HEK293T (cell line): ENCODE measurements around the gene COQ3.

Experiments used
- CTCF ChIA-PET: fragments of 350-600 bp; formaldehyde crosslinking; extraction: SDS; loops from one replicate; lab custom pipeline; 2021; ENCODE audit warnings: antibody characterized with exemption, inconsistent platforms; lab: Yijun Ruan, JAX
- POLR2A ChIA-PET: fragments of 350-600 bp; formaldehyde crosslinking; extraction: SDS; loops from one replicate; lab custom pipeline; 2020; ENCODE audit warnings: antibody characterized with exemption, inconsistent platforms; lab: Yijun Ruan, JAX
- DNase-seq: peaks from one replicate; pipeline ENCODE4 v3.0.0; 2012; ENCODE audit warnings: mixed read lengths; ENCODE audit errors: extremely low spot score
- ARNT ChIP-seq: fragments of 450-650 bp; IDR thresholded peaks from 2 replicates; pipeline ENCODE4 v1.6.1; 2017; ENCODE audit warnings: mild to moderate bottlenecking
- BHLHE40 ChIP-seq: fragments of 450-650 bp; IDR thresholded peaks from 2 replicates; pipeline ENCODE4 v1.6.1; 2016; ENCODE audit warnings: mild to moderate bottlenecking, moderate library complexity, borderline replicate concordance
- CTBP1 ChIP-seq: fragments of 450-650 bp; IDR thresholded peaks from 2 replicates; pipeline ENCODE4 v1.6.1; 2016; ENCODE audit warnings: borderline replicate concordance
- ELF4 ChIP-seq: fragments of 450-650 bp; IDR thresholded peaks from 2 replicates; pipeline ENCODE4 v1.6.1; 2017; ENCODE audit warnings: antibody characterized with exemption
- FOXA1 ChIP-seq: fragments of 450-650 bp; IDR thresholded peaks from 2 replicates; pipeline ENCODE4 v1.6.1; 2016; ENCODE audit warnings: mild to moderate bottlenecking
- FOXK2 ChIP-seq: fragments of 450-650 bp; IDR thresholded peaks from 2 replicates; pipeline ENCODE4 v1.6.1; 2016; ENCODE audit warnings: mild to moderate bottlenecking
- FOXM1 ChIP-seq: fragments of 450-650 bp; IDR thresholded peaks from 2 replicates; pipeline ENCODE4 v1.6.1; 2017; ENCODE audit warnings: mild to moderate bottlenecking, borderline replicate concordance
- HDGF ChIP-seq: fragments of 450-650 bp; IDR thresholded peaks from 2 replicates; pipeline ENCODE4 v1.6.1; 2017; ENCODE audit warnings: antibody characterized with exemption, borderline replicate concordance
- L3MBTL2 ChIP-seq: fragments of 450-650 bp; conservative IDR thresholded peaks from 2 replicates; pipeline ENCODE4 v1.6.1; 2016; ENCODE audit warnings: mild to moderate bottlenecking
- LEF1 ChIP-seq: fragments of 450-650 bp; IDR thresholded peaks from 2 replicates; pipeline ENCODE4 v1.6.1; 2017; ENCODE audit warnings: mild to moderate bottlenecking, borderline replicate concordance
- NFRKB ChIP-seq: fragments of 450-650 bp; IDR thresholded peaks from 2 replicates; pipeline ENCODE4 v1.6.1; 2016; ENCODE audit warnings: mild to moderate bottlenecking, moderate library complexity
- PKNOX1 ChIP-seq: fragments of 450-650 bp; IDR thresholded peaks from 2 replicates; pipeline ENCODE4 v1.6.1; 2016
- SP1 ChIP-seq: fragments of 450-650 bp; IDR thresholded peaks from 2 replicates; pipeline ENCODE4 v1.6.1; 2017
- SUZ12 ChIP-seq: fragments of 450-650 bp; IDR thresholded peaks from 2 replicates; pipeline ENCODE4 v1.6.1; 2016; ENCODE audit warnings: mild to moderate bottlenecking
- TARDBP ChIP-seq: fragments of 450-650 bp; IDR thresholded peaks from 2 replicates; pipeline ENCODE4 v1.6.1; 2016
- ZNF384 ChIP-seq: fragments of 450-650 bp; IDR thresholded peaks from 2 replicates; pipeline ENCODE4 v1.6.1; 2016

COQ3 gene

GRCh38 chr6:99407076-99407475 is 13.1 kb upstream of the COQ3 start:
- DNase-seq, result no peak
- TF ChIP-seq ZNF384 (no peak), CTBP1 (no peak), L3MBTL2 (no peak), SP1 (no peak), FOXK2 (no peak), FOXM1 (no peak), FOXA1 (no peak), SUZ12 (no peak), BHLHE40 (no peak), TARDBP (no peak), NFRKB (no peak), ELF4 (no peak), ARNT (no peak), HDGF (no peak), LEF1 (no peak), PKNOX1 (no peak)
- ChIA-PET CTCF (no interaction called here), POLR2A (interaction anchor here (1.1 kb wide), 1 partner anchor 13 kb away, joined by 3 read pairs; the partner anchor contains the start of gene COQ3)

- CTCF ChIA-PET, result interaction anchor here (1.5 kb wide), 1 partner anchor 9 kb away, joined by 5 read pairs; no protein-coding TSS in a partner anchor
- POLR2A ChIA-PET, result interaction anchor here (2.8 kb wide), 1 partner anchor 9 kb away, joined by 14 read pairs; the partner anchor contains the start of gene COQ3
- no peak for TF ChIP-seq FOXM1
- no peak for TF ChIP-seq ELF4
- TF ChIP-seq FOXA1, result no peak
- TF ChIP-seq L3MBTL2, result no peak
- no peak for TF ChIP-seq SP1
Observed at GRCh38 chr6:99402448-99402847, 8.5 kb upstream of the COQ3 start.

GRCh38 chr6:99397287-99397686 is 3.3 kb upstream of the COQ3 start:
- no peak for DNase-seq
- ChIA-PET CTCF (interaction anchor here (1.8 kb wide), 1 partner anchor 67 kb away, joined by 9 read pairs; no protein-coding TSS in a partner anchor), POLR2A (interaction anchor here (1.2 kb wide), 1 partner anchor 27 kb away, joined by 7 read pairs; the partner anchor contains the start of gene PNISR)
- no peak for TF ChIP-seq BHLHE40
- TF ChIP-seq LEF1, result no peak
- TF ChIP-seq NFRKB, result no peak
- TF ChIP-seq PKNOX1, result no peak
- no peak for TF ChIP-seq ZNF384
- no peak for TF ChIP-seq CTBP1
- no peak for TF ChIP-seq ARNT
- TF ChIP-seq HDGF, result no peak
- TF ChIP-seq FOXA1, result no peak
- TF ChIP-seq L3MBTL2, result no peak

More at GRCh38 chr6:99402448-99402847, 8.5 kb upstream of the COQ3 start:
- DNase-seq, result no peak

- ChIA-PET POLR2A (interaction anchor here (0.6 to 3.5 kb wide), 29 partner anchors 9 to 411 kb away, joined by 3 to 66 read pairs (median 5); partner anchors contain the start of genes CCNC, FAXC and PNISR), CTCF (interaction anchor here (0.8 to 1.7 kb wide), 6 partner anchors 9 to 63 kb away, joined by 3 to 15 read pairs (median 4); no protein-coding TSS in a partner anchor)
- no peak for DNase-seq
- no peak for TF ChIP-seq NFRKB
- no peak for TF ChIP-seq BHLHE40
- no peak for TF ChIP-seq SP1
- TF ChIP-seq TARDBP, result no peak
- TF ChIP-seq PKNOX1, result no peak
- no peak for TF ChIP-seq ARNT
- no peak for TF ChIP-seq ELF4
- no peak for TF ChIP-seq SUZ12
- TF ChIP-seq FOXK2, result no peak
- TF ChIP-seq CTBP1, result no peak
- no peak for TF ChIP-seq L3MBTL2
Observed at GRCh38 chr6:99393366-99393697, 663 bp downstream of the COQ3 start.

- CTCF ChIA-PET, result no interaction called here
Observed at GRCh38 chr6:99390896-99391295, 3.1 kb downstream of the COQ3 start.

More at GRCh38 chr6:99390896-99391295, 3.1 kb downstream of the COQ3 start:
- POLR2A ChIA-PET, result no interaction called here
- no peak for DNase-seq
- TF ChIP-seq TARDBP (no peak), FOXK2 (no peak), HDGF (no peak), SP1 (no peak), ARNT (no peak), PKNOX1 (no peak), FOXA1 (no peak), FOXM1 (no peak), BHLHE40 (no peak), ELF4 (no peak), L3MBTL2 (no peak), NFRKB (no peak), CTBP1 (no peak), LEF1 (no peak), ZNF384 (no peak), SUZ12 (no peak)
